ENCODE data around the gene ALG11.

The ALG11 gene

GRCh38 chr13:51993713-51994112 is 18.5 kb upstream of the ALG11 start:
- Histone ChIP-seq H3K18ac (ENCODE audit: low read depth in 1 of 2, low read length in 2 of 2) (no peak overlapping the region), H3K4ac (ENCODE audit: low read depth in 1 of 2, low read length in 2 of 2) (no peak overlapping the region)
- no CpG with 5 or more reads among the region's 2 CpGs for WGBS

DNA sequence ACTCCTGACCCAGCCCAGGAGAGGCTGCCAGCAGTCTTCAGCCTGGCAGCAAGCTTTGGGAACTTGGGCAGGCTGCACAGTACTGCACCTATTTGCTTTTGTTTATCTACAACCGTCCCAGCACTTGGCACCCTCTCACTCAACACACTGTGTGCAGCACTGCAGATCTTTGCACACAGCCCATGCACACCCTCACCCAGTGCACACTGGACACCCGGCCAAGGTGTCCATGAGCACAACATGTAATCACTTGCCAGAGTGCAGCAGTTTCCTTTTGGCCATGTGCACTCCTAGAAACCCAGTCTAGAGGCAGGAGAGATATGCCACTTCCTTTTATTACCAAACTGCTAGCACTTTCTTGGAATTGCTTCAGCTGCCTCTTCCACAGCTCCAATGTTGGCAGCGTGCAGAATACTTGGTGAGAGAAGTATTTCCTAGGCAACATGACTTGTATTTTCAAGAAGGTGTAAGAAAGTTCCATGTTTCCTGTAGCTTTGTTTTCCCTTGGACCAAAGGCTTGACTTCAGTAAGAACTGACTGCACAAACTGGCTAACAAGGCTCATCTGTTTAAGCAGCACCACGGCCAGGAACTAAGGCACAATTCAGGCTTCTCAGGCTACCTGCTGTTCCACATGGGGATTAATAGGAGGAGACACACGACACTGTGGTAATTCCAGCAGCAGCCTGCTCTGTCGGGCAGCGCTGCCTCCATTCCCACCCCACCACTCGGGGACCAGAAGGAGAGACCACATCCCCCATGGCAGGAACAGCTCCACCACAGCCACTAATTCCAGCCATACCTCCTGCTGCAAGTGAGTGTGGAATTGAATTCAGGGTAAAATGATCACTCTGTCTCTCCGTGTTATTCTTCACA is 16.3 kb upstream of the ALG11 start:
- no peak overlapping the region for H2BK12ac ChIP-seq (ENCODE audit: low read length in 2 of 2)
- H3K4me2 ChIP-seq (ENCODE audit: low read length, poor library complexity, severe bottlenecking) = no peak overlapping the region
- H3K27ac ChIP-seq (ENCODE audit: low read length, poor library complexity, severe bottlenecking) = no peak overlapping the region
- no peak overlapping the region for H3K4ac ChIP-seq (ENCODE audit: low read depth in 1 of 2, low read length in 2 of 2)
- no peak for DNase-seq
- H3K4me1 ChIP-seq (ENCODE audit: control insufficient read depth, insufficient read depth, low read depth, low read length) = peaks cover 7% of the 10 kb centered on the region
- peaks cover 38 to 49% of the 10 kb centered on the region in 2 experiments for H3K27me3 ChIP-seq (ENCODE audit: control insufficient read depth in 1 of 2, insufficient read depth in 1 of 2, low read length in 2 of 2)
- no peak overlapping the region for H2AK5ac ChIP-seq (ENCODE audit: low read length, severe bottlenecking)
- no peak overlapping the region for H3K9ac ChIP-seq (ENCODE audit: low read length)
- no peak overlapping the region for H3K18ac ChIP-seq (ENCODE audit: low read depth in 1 of 2, low read length in 2 of 2)
- no peak overlapping the region for H4K8ac ChIP-seq (ENCODE audit: low read length)
- H2BK15ac ChIP-seq (ENCODE audit: low read depth, poor library complexity, severe bottlenecking) = no peak overlapping the region
- WGBS = 52% methylated on average over 9 of the region's 9 CpGs
- H2AFZ ChIP-seq (ENCODE audit: low read depth, low read length) = no peak overlapping the region
- H4K91ac ChIP-seq (ENCODE audit: low read length) = no peak overlapping the region
- no peak overlapping the region for H3K23ac ChIP-seq (ENCODE audit: low read length in 2 of 2)
- H3K4me3 ChIP-seq (ENCODE audit: insufficient read depth in 1 of 2, low read depth in 1 of 2, low read length in 2 of 2) = no peak overlapping the region
- H3K9me3 ChIP-seq (ENCODE audit: control insufficient read depth, low read length) = no peaks in the 10 kb centered on the region
- peaks cover 12% of the 10 kb centered on the region for H3K79me1 ChIP-seq (replicated peaks; ENCODE audit: low read length, poor library complexity, severe bottlenecking)
- H3K14ac ChIP-seq (ENCODE audit: low read length in 2 of 2) = peak overlapping the region in 1 of 2 experiments; percentile 14
- no peaks in the 10 kb centered on the region for H3K36me3 ChIP-seq (ENCODE audit: control insufficient read depth in 1 of 2, insufficient read depth in 2 of 2, low read depth in 1 of 2, low read length in 2 of 2)
- no peak overlapping the region for H2BK120ac ChIP-seq (ENCODE audit: low read depth, low read length)
- no peak overlapping the region for H2BK5ac ChIP-seq (ENCODE audit: low read depth, low read length, poor library complexity, severe bottlenecking)

More at GRCh38 chr13:51993713-51994112, 18.5 kb upstream of the ALG11 start:
- H3K27ac ChIP-seq (ENCODE audit: low read length, poor library complexity, severe bottlenecking) = no peak overlapping the region
- no peak overlapping the region for H2BK12ac ChIP-seq (ENCODE audit: low read length in 2 of 2)
- no peaks in the 10 kb centered on the region for H3K9me3 ChIP-seq (ENCODE audit: control insufficient read depth, low read length)
- H2BK5ac ChIP-seq (ENCODE audit: low read depth, low read length, poor library complexity, severe bottlenecking) = no peak overlapping the region
- H3K79me1 ChIP-seq (replicated peaks; ENCODE audit: low read length, poor library complexity, severe bottlenecking) = peaks cover 8% of the 10 kb centered on the region
- H3K9ac ChIP-seq (ENCODE audit: low read length) = no peak overlapping the region
- H2AK5ac ChIP-seq (ENCODE audit: low read length, severe bottlenecking) = no peak overlapping the region
- no peak overlapping the region for H4K91ac ChIP-seq (ENCODE audit: low read length)
- H3K36me3 ChIP-seq (ENCODE audit: control insufficient read depth in 1 of 2, insufficient read depth in 2 of 2, low read depth in 1 of 2, low read length in 2 of 2) = no peaks in the 10 kb centered on the region
- no peak for DNase-seq
- H3K14ac ChIP-seq (ENCODE audit: low read length in 2 of 2) = no peak overlapping the region
- H3K4me2 ChIP-seq (ENCODE audit: low read length, poor library complexity, severe bottlenecking) = no peak overlapping the region
- no peak overlapping the region for H3K23ac ChIP-seq (ENCODE audit: low read length in 2 of 2)
- H2BK15ac ChIP-seq (ENCODE audit: low read depth, poor library complexity, severe bottlenecking) = peak overlapping the region; percentile 45
- peaks cover 3% of the 10 kb centered on the region for H3K4me1 ChIP-seq (ENCODE audit: control insufficient read depth, insufficient read depth, low read depth, low read length)
- no peak overlapping the region for H2AFZ ChIP-seq (ENCODE audit: low read depth, low read length)
- H2BK120ac ChIP-seq (ENCODE audit: low read depth, low read length) = no peak overlapping the region
- peaks cover 18 to 36% of the 10 kb centered on the region in 2 experiments for H3K27me3 ChIP-seq (ENCODE audit: control insufficient read depth in 1 of 2, insufficient read depth in 1 of 2, low read length in 2 of 2)
- H3K4me3 ChIP-seq (ENCODE audit: insufficient read depth in 1 of 2, low read depth in 1 of 2, low read length in 2 of 2) = no peak overlapping the region
- H4K8ac ChIP-seq (ENCODE audit: low read length) = no peak overlapping the region

DNA sequence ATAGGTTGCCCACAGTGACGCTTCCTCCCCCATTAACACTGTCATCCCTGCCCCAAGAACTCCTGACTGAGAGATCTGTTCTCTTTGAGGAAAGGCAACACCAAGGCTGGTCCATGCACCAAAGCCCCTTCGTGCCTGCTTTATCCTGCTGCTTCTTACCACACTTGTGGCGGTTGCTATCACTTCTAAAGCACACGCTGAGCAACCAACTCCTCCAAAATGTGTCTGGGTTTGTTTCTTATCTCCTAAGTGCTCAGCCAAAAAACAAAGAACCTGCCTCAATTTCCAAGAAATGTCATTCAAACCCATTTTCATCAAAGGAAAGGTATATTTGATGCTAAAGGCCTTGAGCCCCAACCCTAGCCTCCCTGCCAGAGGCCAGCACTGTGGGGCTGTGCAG is 15.6 kb upstream of the ALG11 start:
- 71% methylated on average over 4 of the region's 4 CpGs for WGBS
- H3K4me1 ChIP-seq (ENCODE audit: control insufficient read depth, insufficient read depth, low read depth, low read length) = peaks cover 7% of the 10 kb centered on the region
- H3K9ac ChIP-seq (ENCODE audit: low read length) = no peak overlapping the region

GRCh38 chr13:51997186-51997585 is 15.0 kb upstream of the ALG11 start:
- DNase-seq = no peak
- H4K91ac ChIP-seq (ENCODE audit: low read length) = no peak overlapping the region
- no peaks in the 10 kb centered on the region for H3K9me3 ChIP-seq (ENCODE audit: control insufficient read depth, low read length)
- H2BK12ac ChIP-seq (ENCODE audit: low read length in 2 of 2) = no peak overlapping the region
- no CpG with 5 or more reads among the region's 2 CpGs for WGBS
- no peak overlapping the region for H3K27ac ChIP-seq (ENCODE audit: low read length, poor library complexity, severe bottlenecking)
- no peak overlapping the region for H2BK5ac ChIP-seq (ENCODE audit: low read depth, low read length, poor library complexity, severe bottlenecking)
- peaks cover 38 to 49% of the 10 kb centered on the region in 2 experiments for H3K27me3 ChIP-seq (ENCODE audit: control insufficient read depth in 1 of 2, insufficient read depth in 1 of 2, low read length in 2 of 2)
- peaks cover 7% of the 10 kb centered on the region for H3K4me1 ChIP-seq (ENCODE audit: control insufficient read depth, insufficient read depth, low read depth, low read length)
- H2BK120ac ChIP-seq (ENCODE audit: low read depth, low read length) = no peak overlapping the region
- H3K18ac ChIP-seq (ENCODE audit: low read depth in 1 of 2, low read length in 2 of 2) = no peak overlapping the region
- H2AK5ac ChIP-seq (ENCODE audit: low read length, severe bottlenecking) = no peak overlapping the region
- H4K8ac ChIP-seq (ENCODE audit: low read length) = no peak overlapping the region
- no peak overlapping the region for H3K14ac ChIP-seq (ENCODE audit: low read length in 2 of 2)
- H2AFZ ChIP-seq (ENCODE audit: low read depth, low read length) = no peak overlapping the region
- H3K9ac ChIP-seq (ENCODE audit: low read length) = no peak overlapping the region
- no peak overlapping the region for H3K4me2 ChIP-seq (ENCODE audit: low read length, poor library complexity, severe bottlenecking)
- no peak overlapping the region for H2BK15ac ChIP-seq (ENCODE audit: low read depth, poor library complexity, severe bottlenecking)
- peaks cover 12% of the 10 kb centered on the region for H3K79me1 ChIP-seq (replicated peaks; ENCODE audit: low read length, poor library complexity, severe bottlenecking)
- no peak overlapping the region for H3K4me3 ChIP-seq (ENCODE audit: insufficient read depth in 1 of 2, low read depth in 1 of 2, low read length in 2 of 2)
- no peak overlapping the region for H3K23ac ChIP-seq (ENCODE audit: low read length in 2 of 2)
- H3K36me3 ChIP-seq (ENCODE audit: control insufficient read depth in 1 of 2, insufficient read depth in 2 of 2, low read depth in 1 of 2, low read length in 2 of 2) = no peaks in the 10 kb centered on the region
- H3K4ac ChIP-seq (ENCODE audit: low read depth in 1 of 2, low read length in 2 of 2) = no peak overlapping the region

More for the DNA sequence above, 15.6 kb upstream of the ALG11 start:
- H2AFZ ChIP-seq (ENCODE audit: low read depth, low read length) = no peak overlapping the region
- H3K27me3 ChIP-seq (ENCODE audit: control insufficient read depth in 1 of 2, insufficient read depth in 1 of 2, low read length in 2 of 2) = peaks cover 38 to 49% of the 10 kb centered on the region in 2 experiments
- no peak for DNase-seq
- H3K23ac ChIP-seq (ENCODE audit: low read length in 2 of 2) = no peak overlapping the region
- no peak overlapping the region for H2BK12ac ChIP-seq (ENCODE audit: low read length in 2 of 2)
- no peak overlapping the region for H3K4ac ChIP-seq (ENCODE audit: low read depth in 1 of 2, low read length in 2 of 2)
- no peak overlapping the region for H2BK120ac ChIP-seq (ENCODE audit: low read depth, low read length)
- no peak overlapping the region for H3K4me3 ChIP-seq (ENCODE audit: insufficient read depth in 1 of 2, low read depth in 1 of 2, low read length in 2 of 2)
- no peak overlapping the region for H3K18ac ChIP-seq (ENCODE audit: low read depth in 1 of 2, low read length in 2 of 2)
- no peak overlapping the region for H2BK15ac ChIP-seq (ENCODE audit: low read depth, poor library complexity, severe bottlenecking)
- H3K9me3 ChIP-seq (ENCODE audit: control insufficient read depth, low read length) = no peaks in the 10 kb centered on the region
- H3K79me1 ChIP-seq (replicated peaks; ENCODE audit: low read length, poor library complexity, severe bottlenecking) = peaks cover 12% of the 10 kb centered on the region
- no peak overlapping the region for H3K27ac ChIP-seq (ENCODE audit: low read length, poor library complexity, severe bottlenecking)
- no peak overlapping the region for H2BK5ac ChIP-seq (ENCODE audit: low read depth, low read length, poor library complexity, severe bottlenecking)
- H4K8ac ChIP-seq (ENCODE audit: low read length) = no peak overlapping the region
- no peak overlapping the region for H3K14ac ChIP-seq (ENCODE audit: low read length in 2 of 2)
- H3K4me2 ChIP-seq (ENCODE audit: low read length, poor library complexity, severe bottlenecking) = no peak overlapping the region
- no peak overlapping the region for H2AK5ac ChIP-seq (ENCODE audit: low read length, severe bottlenecking)
- no peaks in the 10 kb centered on the region for H3K36me3 ChIP-seq (ENCODE audit: control insufficient read depth in 1 of 2, insufficient read depth in 2 of 2, low read depth in 1 of 2, low read length in 2 of 2)
- no peak overlapping the region for H4K91ac ChIP-seq (ENCODE audit: low read length)

Data from mesenchymal stem cell (in vitro differentiated cells and primary cell).